Measurements from ENCODE around the gene TECPR1.
"Not testable (repeated sequence)": the region's sequence is repeated elsewhere in the genome, so short reads cannot be mapped to it uniquely, and the experiment has no call there.

The TECPR1 gene

GRCh38 chr7:98222533-98223195 lies 29.4 kb downstream of the TECPR1 start:
- H3K27me3 ChIP-seq (ENCODE audit: control insufficient read depth, insufficient read depth, low read length), result no peaks in the 10 kb centered on the region
- H3K36me3 ChIP-seq (ENCODE audit: insufficient read depth, low read length), result peaks cover 4% of the 10 kb centered on the region
- H3K9ac ChIP-seq (ENCODE audit: low read depth, low read length), result no peak overlapping the region
- no peak overlapping the region for H3K4me3 ChIP-seq (ENCODE audit: low read length)
- H3K4me2 ChIP-seq (ENCODE audit: low read length), result no peak overlapping the region
- H3K4me1 ChIP-seq (ENCODE audit: control insufficient read depth, insufficient read depth, low read length), result no peaks in the 10 kb centered on the region
- H3K9me3 ChIP-seq (replicated peaks; ENCODE audit: low read length), result no peaks in the 10 kb centered on the region

- H3K9ac ChIP-seq (ENCODE audit: low read depth, low read length), result no peak overlapping the region
- no peaks in the 10 kb centered on the region for H3K9me3 ChIP-seq (replicated peaks; ENCODE audit: low read length)
- H3K36me3 ChIP-seq (ENCODE audit: insufficient read depth, low read length), result peaks cover 4% of the 10 kb centered on the region
- H3K4me1 ChIP-seq (ENCODE audit: control insufficient read depth, insufficient read depth, low read length), result no peaks in the 10 kb centered on the region
- no peak overlapping the region for H3K4me3 ChIP-seq (ENCODE audit: low read length)
- H3K27me3 ChIP-seq (ENCODE audit: control insufficient read depth, insufficient read depth, low read length), result no peaks in the 10 kb centered on the region
- no peak overlapping the region for H3K4me2 ChIP-seq (ENCODE audit: low read length)
These were observed 30.2 kb downstream of the TECPR1 start for GRCh38 chr7:98221611-98222532.

GRCh38 chr7:98219382-98219781 lies 32.6 kb downstream of the TECPR1 start:
- not testable (repeated sequence) for H3K9me3 ChIP-seq (replicated peaks; ENCODE audit: low read length); H3K4me1 ChIP-seq (ENCODE audit: control insufficient read depth, insufficient read depth, low read length); H3K9ac ChIP-seq (ENCODE audit: low read depth, low read length); H3K4me2 ChIP-seq (ENCODE audit: low read length); H3K27me3 ChIP-seq (ENCODE audit: control insufficient read depth, insufficient read depth, low read length); H3K36me3 ChIP-seq (ENCODE audit: insufficient read depth, low read length); H3K4me3 ChIP-seq (ENCODE audit: low read length)

DNA sequence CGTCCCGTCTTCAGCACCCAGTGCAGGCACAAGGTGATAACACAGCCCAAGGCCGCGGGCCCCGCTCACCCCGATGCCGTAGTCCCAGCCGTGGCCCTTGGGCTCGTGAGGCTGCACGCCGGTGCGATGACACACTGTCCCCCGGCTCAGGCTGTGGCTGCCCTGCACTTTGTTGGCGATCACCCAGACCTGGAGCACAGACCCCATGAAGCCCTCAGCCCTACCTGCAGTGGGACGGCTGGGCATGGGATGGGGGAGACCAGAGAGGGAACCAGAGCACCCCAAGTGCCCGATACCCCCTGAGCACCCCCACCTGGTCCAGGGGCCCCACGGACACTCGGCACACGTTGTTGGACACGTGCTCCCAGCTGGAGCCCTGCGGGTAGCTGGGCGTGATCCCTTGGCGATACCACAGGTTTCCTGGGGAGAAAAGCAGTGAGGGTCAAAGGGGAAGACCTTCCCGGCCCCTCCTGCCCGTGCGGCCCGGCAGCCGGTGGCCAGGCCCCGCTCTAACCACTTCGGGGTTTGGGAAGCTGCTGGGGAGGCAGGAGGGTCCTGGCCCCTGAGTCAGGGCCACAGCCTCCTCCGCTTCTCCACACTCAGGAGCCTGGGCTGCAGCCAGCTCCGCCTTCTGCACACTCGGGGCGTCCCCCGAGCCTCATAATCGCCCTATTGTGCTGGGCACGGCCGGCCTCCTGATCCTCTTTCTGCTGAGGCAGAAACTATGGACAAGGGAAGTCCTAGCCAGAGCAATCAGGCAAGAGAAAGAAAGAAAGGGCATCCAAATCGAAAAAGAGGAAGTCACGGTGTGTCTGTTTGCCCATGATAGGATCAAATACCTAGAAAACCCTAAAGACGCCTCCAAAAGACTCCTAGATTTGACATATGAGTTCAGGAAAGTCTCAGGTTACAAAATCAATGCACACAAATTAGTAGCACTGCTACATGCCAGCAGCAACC lies 34.1 kb downstream of the TECPR1 start:
- no peak overlapping the region for H3K4me3 ChIP-seq (ENCODE audit: low read length)
- H3K36me3 ChIP-seq (ENCODE audit: insufficient read depth, low read length), result peaks cover 4% of the 10 kb centered on the region
- H3K27me3 ChIP-seq (ENCODE audit: control insufficient read depth, insufficient read depth, low read length), result no peaks in the 10 kb centered on the region
- H3K4me2 ChIP-seq (ENCODE audit: low read length), result no peak overlapping the region
- no peaks in the 10 kb centered on the region for H3K4me1 ChIP-seq (ENCODE audit: control insufficient read depth, insufficient read depth, low read length)
- no peaks in the 10 kb centered on the region for H3K9me3 ChIP-seq (replicated peaks; ENCODE audit: low read length)
- H3K9ac ChIP-seq (ENCODE audit: low read depth, low read length), result no peak overlapping the region

GRCh38 chr7:98216941-98217622 lies 35.0 kb downstream of the TECPR1 start:
- H3K9me3 ChIP-seq (replicated peaks; ENCODE audit: low read length), result no peaks in the 10 kb centered on the region
- H3K36me3 ChIP-seq (ENCODE audit: insufficient read depth, low read length), result peaks cover 4% of the 10 kb centered on the region
- no peak overlapping the region for H3K9ac ChIP-seq (ENCODE audit: low read depth, low read length)
- H3K4me3 ChIP-seq (ENCODE audit: low read length), result no peak overlapping the region
- H3K27me3 ChIP-seq (ENCODE audit: control insufficient read depth, insufficient read depth, low read length), result no peaks in the 10 kb centered on the region
- no peak overlapping the region for H3K4me2 ChIP-seq (ENCODE audit: low read length)
- no peaks in the 10 kb centered on the region for H3K4me1 ChIP-seq (ENCODE audit: control insufficient read depth, insufficient read depth, low read length)

DNA sequence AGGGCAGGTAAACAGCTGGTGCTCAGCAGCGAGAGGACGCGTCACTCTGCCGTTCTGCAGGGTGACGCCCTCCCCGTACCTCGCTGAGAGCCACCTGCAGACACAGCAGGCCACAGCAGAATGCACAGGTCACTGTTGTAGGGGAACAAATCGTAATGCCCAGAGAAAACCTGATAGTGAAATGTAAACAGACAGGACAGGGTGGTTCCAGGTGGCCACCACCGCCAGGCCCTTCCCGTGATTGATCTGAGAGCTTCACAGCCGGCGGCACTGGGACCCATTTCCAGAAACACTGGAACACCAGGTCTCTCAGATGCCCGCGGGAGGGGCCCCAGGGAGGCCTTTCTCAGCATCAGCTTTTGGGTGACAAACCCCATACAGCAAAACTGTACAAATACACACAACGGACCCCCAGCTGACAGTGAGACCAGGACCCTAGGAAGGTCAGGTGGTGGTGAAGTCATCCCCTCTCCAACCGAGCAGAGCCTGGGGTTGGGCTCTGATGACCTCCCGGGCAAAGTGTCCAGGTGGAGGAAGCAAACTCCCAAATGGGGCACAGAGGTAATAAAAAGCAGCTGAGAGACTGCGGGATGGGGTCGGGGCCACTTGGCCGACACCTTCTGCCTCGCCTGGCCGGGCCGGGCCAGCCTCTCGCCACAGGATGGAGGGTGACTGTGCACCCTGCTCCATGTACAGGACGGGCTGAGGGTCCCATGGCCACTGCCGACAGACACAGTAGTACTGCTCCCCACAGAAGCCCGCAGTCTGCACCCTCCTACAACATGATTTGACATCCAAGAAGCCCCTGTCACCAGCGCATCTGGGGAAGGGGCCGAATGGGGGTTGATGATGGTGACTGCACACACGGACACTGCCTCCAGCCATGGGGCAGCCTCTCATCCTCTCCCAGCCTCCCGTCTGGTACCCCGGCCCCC lies 36.2 kb downstream of the TECPR1 start:
- Histone ChIP-seq H3K9ac (ENCODE audit: low read depth, low read length) (no peak overlapping the region), H3K4me1 (ENCODE audit: control insufficient read depth, insufficient read depth, low read length) (no peaks in the 10 kb centered on the region), H3K36me3 (ENCODE audit: insufficient read depth, low read length) (no peaks in the 10 kb centered on the region), H3K4me2 (ENCODE audit: low read length) (no peak overlapping the region), H3K27me3 (ENCODE audit: control insufficient read depth, insufficient read depth, low read length) (no peaks in the 10 kb centered on the region), H3K9me3 (replicated peaks; ENCODE audit: low read length) (no peaks in the 10 kb centered on the region), H3K4me3 (ENCODE audit: low read length) (no peak overlapping the region)

DNA sequence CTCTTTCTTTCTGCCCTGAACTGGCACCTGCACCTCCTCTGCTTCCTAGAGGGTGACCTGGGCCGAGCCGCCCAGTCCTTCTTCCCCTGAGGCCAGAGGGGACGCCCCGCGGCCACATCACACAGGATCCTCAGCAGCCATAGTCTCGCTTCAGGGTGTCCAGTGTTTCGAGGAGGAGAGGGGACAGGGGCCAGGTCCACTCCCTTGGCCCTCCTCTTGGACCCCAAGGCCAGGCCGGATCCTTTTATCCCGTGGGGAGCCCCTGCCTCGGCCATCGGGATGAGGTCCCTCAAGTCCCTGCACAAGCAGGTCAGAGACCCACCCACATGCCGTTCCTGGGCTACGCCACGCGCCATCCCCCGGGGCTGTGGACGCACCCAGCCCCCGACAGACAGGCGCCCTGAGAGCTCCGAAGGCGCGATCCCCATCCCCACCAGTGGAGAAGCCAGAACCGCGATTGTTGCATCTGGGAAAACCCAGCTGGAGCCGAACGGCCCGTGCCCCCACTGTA lies 37.2 kb downstream of the TECPR1 start:
- Histone ChIP-seq H3K9me3 (replicated peaks; ENCODE audit: low read length) (no peaks in the 10 kb centered on the region), H3K9ac (ENCODE audit: low read depth, low read length) (no peak overlapping the region), H3K4me2 (ENCODE audit: low read length) (no peak overlapping the region), H3K27me3 (ENCODE audit: control insufficient read depth, insufficient read depth, low read length) (no peaks in the 10 kb centered on the region), H3K4me1 (ENCODE audit: control insufficient read depth, insufficient read depth, low read length) (no peaks in the 10 kb centered on the region), H3K36me3 (ENCODE audit: insufficient read depth, low read length) (no peaks in the 10 kb centered on the region), H3K4me3 (ENCODE audit: low read length) (no peak overlapping the region)

- Histone ChIP-seq H3K9ac (ENCODE audit: low read depth, low read length) (no peak overlapping the region), H3K4me1 (ENCODE audit: control insufficient read depth, insufficient read depth, low read length) (no peaks in the 10 kb centered on the region), H3K36me3 (ENCODE audit: insufficient read depth, low read length) (no peaks in the 10 kb centered on the region), H3K4me3 (ENCODE audit: low read length) (no peak overlapping the region), H3K9me3 (replicated peaks; ENCODE audit: low read length) (no peaks in the 10 kb centered on the region), H3K27me3 (ENCODE audit: control insufficient read depth, insufficient read depth, low read length) (no peaks in the 10 kb centered on the region), H3K4me2 (ENCODE audit: low read length) (no peak overlapping the region)
These were observed 37.9 kb downstream of the TECPR1 start for GRCh38 chr7:98213888-98214810.

DNA sequence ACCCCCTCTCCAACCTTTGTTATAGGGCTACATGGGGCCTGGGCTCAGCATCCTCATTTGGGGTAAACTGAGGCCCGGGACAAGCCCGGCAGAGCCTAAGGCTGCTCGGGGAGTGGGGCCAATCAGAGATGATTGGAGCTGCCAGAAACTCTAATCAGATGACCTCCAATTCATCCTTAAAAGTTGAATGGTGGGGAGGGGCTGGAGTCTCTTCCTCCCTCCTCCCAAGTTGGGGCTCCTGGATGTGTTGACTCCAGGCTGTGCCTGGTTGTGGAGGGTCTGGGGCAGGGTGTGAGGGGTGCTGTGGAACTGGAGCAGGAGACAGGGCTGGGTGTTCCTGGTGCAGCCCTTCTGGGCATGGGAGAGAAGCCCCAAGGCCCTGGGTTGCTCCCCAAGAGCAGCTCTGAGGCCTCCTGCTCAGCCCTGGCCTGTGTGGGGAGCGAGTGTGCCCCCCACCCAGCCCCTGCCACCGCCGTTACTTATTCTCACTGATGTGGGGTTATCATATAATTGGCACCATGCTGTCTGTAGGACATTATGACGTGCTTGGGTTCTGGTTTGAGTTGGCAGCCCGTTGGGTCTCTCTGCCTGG lies 38.6 kb downstream of the TECPR1 start:
- H3K36me3 ChIP-seq (ENCODE audit: insufficient read depth, low read length), result no peaks in the 10 kb centered on the region
- no peak overlapping the region for H3K4me2 ChIP-seq (ENCODE audit: low read length)
- H3K4me3 ChIP-seq (ENCODE audit: low read length), result no peak overlapping the region
- no peak overlapping the region for H3K9ac ChIP-seq (ENCODE audit: low read depth, low read length)
- H3K9me3 ChIP-seq (replicated peaks; ENCODE audit: low read length), result no peaks in the 10 kb centered on the region
- H3K27me3 ChIP-seq (ENCODE audit: control insufficient read depth, insufficient read depth, low read length), result no peaks in the 10 kb centered on the region
- H3K4me1 ChIP-seq (ENCODE audit: control insufficient read depth, insufficient read depth, low read length), result no peaks in the 10 kb centered on the region

Data from skeletal muscle satellite cell (primary cell).